Femur (tissue), 1 donor: ENCODE data around the gene PLD2.

Experiments
- DNase-seq: peaks from one replicate; pipeline ENCODE4 v3.0.0-alpha.2; 2017

Gene PLD2

DNA sequence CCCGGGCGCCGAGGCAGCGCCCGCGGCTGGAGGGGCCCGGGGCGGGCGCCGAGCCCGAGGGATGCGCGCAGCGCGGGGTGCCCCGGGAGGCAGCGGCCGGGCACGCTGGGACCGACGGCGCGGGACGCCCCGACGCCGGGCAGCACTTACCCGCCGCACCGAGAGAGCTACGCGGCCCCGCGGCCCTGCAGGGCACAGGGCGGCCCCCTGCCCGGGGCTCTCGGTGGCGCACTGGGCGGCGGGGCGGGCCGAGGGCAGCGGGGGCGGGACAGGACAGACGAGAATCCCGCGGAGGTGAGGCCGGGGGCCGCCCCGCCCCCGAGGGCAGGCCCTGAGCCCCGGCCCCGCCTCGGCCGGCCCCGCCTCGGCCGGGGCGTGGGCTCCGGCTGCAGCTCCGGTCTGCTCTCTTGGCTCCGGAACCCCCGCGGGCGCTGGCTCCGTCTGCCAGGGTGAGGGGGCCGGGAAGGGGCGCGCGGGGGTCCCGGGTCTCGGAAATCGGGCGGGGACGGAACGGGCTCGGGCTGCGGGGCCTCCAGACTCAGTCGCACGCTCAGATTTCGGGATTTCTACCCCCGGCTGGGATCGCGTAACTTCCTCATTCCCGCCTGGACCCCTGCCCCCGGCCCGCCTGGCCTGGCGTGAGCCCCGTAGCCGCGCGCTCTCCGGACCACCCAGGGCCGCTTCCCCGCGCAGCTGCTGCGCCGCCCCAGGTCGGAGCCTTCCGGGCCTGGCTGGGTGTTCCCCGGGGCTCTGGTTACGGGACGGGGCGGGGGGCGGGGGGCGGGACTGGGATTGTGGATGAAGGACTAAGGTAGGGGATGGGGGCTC lies at the start of gene PLD2:
Gene PLD2 (plus strand): TSS at position 376 of the 828 bp plus-strand sequence. CDS start 621 bp downstream, outside the sequence.
- DNase-seq: peak; percentile 90

- no peak for DNase-seq
Measured at GRCh38 chr17:4759776-4760236, 47.1 kb upstream of the PLD2 start.

- no peak for DNase-seq
Measured at GRCh38 chr17:4764595-4764994, 42.4 kb upstream of the PLD2 start.

GRCh38 chr17:4766201-4766600 lies 40.8 kb upstream of the PLD2 start:
- DNase-seq: no peak

DNA sequence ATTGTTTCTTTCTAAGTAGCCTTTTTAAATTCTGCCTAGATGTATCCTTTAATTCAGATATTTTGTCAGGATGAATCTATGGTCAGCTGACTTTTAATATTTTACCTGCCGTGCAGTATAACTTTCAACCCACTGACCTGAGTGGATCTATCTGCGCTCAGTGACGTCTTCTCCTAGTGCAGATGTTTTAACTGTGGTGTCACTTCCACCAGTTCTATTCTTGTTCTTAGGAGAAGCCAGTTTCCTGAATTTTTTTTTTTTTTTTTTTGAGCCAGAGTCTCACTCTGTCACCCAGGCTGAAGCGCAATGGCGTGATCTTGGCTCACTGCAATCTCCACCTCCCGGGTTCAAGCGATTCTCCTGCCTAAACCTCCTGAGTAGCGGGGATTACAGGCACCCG lies 40.2 kb upstream of the PLD2 start:
- DNase-seq: no peak

GRCh38 chr17:4768298-4768697 lies 38.7 kb upstream of the PLD2 start:
- no peak for DNase-seq

DNA sequence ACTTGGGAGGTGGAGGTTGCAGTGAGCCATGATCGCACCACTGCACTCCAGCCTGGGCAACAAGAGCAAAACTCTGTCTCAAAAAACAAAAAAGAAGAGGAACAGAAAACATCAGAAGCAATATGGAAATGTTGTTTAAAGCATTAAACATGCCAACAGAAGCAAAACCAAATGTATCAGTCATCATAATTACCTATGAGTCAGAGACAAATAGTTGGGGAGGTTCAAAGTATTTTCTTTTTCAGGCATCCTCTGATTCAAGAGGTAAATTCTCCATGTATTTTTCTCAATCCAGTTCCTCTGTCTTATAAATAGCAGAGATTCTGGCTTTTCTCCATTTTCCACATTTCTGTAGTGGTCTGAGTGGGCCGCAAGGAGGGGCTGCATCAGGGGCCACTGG lies 37.3 kb upstream of the PLD2 start:
- no peak for DNase-seq

GRCh38 chr17:4771519-4772234 lies 35.3 kb upstream of the PLD2 start, which contains the start of gene TM4SF5:
Gene TM4SF5, plus strand, starts transcription at chr17:4771886. Its CDS starts 37 bp downstream, at chr17:4771923.
- DNase-seq: no peak

DNA sequence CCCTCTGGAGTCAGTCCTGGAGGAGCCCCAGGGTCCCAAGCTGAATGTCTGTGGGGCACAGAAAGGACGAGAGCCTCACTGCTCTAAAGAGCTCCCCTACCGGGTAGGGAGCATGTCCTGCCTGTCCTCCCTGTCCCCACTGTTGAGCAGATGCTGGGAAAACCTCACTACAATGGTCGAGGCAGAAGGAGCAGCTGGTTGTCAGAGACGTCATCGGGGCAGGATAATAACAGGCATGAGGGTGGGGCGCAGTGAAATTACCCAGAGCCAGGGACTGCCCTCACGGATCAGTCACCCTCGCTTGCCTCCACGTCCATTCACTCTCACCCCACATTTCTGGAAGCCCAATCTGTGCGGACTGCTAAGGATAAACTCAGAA lies 34.7 kb upstream of the PLD2 start:
- DNase-seq: no peak

- DNase-seq: no peak
Measured at GRCh38 chr17:4777969-4778760, 28.8 kb upstream of the PLD2 start.

GRCh38 chr17:4780325-4780955 lies 26.5 kb upstream of the PLD2 start:
- no peak for DNase-seq

DNA sequence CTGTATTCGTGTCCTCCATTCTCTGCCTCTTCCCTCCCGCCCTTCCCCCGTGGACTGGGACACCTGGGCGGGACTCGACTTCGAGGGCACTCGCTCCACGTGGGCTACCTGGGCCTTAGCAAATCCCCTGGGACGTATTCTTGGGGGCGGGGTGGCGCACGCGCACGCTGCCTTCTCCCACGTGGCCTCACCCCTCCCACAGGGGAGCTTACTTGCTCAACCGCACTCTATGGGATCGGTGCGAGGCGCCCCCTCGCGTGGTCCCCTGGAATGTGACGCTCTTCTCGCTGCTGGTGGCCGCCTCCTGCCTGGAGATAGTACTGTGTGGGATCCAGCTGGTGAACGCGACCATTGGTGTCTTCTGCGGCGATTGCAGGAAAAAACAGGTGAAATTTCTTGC lies 24.3 kb upstream of the PLD2 start:
- DNase-seq: no peak

GRCh38 chr17:4785311-4786105 lies 21.4 kb upstream of the PLD2 start:
- no peak for DNase-seq

DNA sequence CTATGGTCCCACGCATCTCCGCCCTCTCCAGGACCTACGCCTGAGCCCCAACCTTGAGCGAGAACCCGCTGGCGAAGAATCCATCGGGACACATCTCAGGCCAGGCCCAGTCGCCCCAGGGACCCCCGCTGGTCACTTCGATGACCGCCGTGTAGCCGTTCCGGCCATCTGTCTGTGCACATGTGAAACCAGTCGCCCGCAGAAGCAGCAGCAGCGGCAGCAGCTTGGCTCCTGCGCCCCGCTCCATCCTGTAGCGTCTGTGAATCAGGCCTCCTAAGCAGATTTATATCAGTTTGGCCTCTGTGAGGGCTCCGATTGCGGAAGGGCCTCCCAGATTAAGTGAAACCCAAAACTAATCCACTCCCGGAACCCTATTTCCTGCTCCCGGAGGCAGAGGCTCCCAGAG lies 20.8 kb upstream of the PLD2 start, which contains the start of gene VMO1:
Gene VMO1 (minus strand): TSS at position 259 of the 406 bp plus-strand sequence. CDS start 12 bp downstream, at position 247.
- DNase-seq: no peak

DNA sequence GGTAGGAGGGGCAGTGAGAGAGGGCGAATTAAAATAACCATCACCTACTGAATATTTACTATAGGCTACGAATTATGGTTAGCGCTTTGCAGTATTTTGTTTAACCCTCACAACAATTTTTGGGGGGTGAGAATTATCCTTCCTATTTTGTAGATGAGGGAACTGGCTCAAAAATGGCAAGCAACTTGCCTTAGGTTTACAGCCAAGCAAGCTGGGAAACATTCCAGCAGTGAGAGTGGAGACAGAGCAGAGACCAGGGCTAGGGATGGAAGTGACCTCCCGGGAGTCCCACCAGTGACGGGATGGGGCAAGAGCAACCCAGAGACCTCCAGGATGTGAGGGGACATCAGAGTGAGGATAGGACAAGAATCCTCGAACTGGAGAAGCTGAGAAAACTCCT lies 20.4 kb upstream of the PLD2 start:
- no peak for DNase-seq

DNA sequence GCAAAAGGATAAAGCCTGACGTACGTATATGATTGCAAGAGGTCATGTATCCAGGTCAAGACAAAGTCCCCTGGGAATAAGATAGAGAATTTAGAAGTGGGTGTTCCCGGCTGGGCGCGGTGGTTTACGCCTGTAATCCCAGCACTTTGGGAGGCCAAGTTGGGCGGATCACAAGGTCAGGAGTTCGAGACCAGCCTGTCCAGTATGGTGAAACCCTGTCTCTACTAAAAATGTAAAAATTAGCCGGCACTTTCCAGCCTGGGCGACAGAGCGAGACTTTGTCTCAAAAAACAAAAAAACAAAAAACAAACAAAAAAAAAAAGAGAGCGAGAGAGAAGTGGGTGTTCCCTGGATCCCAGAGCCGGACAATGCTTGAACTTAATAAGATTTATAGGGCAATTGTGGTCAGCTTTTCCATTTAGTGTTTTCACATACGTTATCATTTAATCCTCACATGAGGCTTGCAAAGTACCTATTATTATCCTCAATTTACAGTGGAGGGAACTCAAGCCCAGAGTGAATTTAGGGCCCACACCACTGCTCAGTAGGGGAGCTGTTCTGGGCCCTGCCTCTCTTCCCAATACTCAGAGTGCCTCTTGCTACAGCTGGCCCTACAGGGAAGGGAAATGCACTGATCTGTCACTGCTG lies 18.7 kb upstream of the PLD2 start:
- DNase-seq: no peak

GRCh38 chr17:4788807-4789700 lies 17.9 kb upstream of the PLD2 start, which contains the start of gene GLTPD2:
Gene GLTPD2, plus strand, starts transcription at chr17:4788964. Its CDS starts 48 bp downstream, at chr17:4789012.
- DNase-seq: no peak

DNA sequence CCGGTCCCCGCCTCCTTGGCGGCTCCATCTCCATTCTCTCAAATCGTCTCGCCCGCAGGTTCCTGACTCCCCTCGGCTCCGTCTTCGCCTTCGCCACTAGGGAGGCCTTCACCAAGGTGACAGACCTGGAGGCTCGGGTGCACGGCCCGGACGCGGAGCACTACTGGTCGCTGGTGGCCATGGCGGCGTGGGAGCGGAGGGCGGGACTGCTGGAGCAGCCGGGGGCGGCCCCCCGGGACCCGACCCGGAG lies 17.3 kb upstream of the PLD2 start:
- no peak for DNase-seq

DNA sequence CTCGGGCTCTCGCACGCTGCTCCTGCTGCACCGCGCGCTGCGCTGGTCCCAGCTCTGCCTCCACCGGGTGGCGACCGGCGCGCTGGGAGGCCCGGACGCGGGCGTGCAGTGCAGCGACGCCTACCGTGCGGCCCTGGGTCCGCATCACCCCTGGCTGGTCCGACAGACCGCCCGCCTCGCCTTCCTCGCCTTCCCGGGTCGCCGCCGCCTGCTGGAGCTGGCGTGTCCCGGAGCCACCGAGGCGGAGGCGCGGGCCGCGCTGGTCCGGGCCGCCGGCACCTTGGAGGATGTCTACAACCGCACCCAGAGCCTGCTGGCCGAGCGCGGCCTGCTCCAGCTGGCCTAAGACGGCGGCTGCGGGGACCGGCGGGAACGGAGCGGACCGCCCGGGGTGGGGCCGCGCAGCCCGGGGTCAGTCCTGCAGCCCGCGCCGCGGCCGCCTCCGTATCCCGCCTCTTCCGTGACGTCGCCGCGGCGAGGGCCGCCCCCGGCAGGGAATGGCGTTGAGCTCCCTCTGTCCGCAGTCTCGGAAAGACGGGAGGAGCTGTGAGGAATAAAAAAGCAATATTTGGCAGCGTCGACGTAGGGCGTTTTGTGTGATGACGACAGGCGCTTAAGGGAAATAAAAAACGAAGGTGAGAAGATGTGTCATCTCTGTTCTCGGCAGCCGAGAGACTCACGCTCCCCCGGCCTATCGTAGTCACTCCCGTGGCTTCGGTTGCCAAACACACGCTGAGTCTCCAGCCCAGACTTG lies 16.8 kb upstream of the PLD2 start:
- DNase-seq: peak; percentile 92

- DNase-seq: no peak
Measured at GRCh38 chr17:4790705-4791088, 16.3 kb upstream of the PLD2 start.
